ENCODE data around the gene VPS8. TPM values are rescaled to one million over a fixed set of nuclear protein-coding genes. Genes with fewer than 3 reads are reported as not detected.
A peak's percentile ranks its signal among the peaks of the same experiment; 100 is the strongest.

Gene VPS8
- total and polyA plus RNA-seq, 9 donors, result 44.0 to 126 (median 60.6) TPM

DNA sequence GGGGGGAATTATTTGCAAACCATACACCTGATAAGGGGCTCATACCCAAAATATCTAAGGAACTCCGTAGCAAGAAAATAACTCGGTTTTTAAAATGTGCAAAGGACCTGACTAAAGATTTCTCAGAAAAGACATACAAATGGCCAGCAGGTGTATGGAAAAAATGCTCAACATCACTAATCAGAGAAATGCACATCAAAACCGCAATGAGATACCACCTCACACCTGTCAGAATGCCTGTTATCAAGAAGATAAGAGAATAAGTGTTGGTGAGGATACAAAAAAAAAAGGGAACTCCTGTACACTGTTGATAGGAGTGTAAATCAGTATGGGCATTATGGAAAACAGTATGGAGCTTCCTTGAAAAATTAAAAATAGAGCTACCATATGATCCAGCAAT, 251.5 kb downstream of the VPS8 start:
- H3K27me3 ChIP-seq (ENCODE audit: control insufficient read depth, insufficient read depth, low read length), result no peaks in the 10 kb centered on the region
- no CpG with 5 or more reads among the region's 3 CpGs for WGBS (ENCODE audit: insufficient coverage)
- H3K36me3 ChIP-seq (ENCODE audit: control insufficient read depth, insufficient read depth, low read length), result no peaks in the 10 kb centered on the region
- H3K4me1 ChIP-seq (ENCODE audit: control insufficient read depth, insufficient read depth, low read length), result no peaks in the 10 kb centered on the region
- H3K9me3 ChIP-seq (replicated peaks; ENCODE audit: control insufficient read depth, low read depth, low read length), result peaks cover 7% of the 10 kb centered on the region
- no peak overlapping the region for H3K4me3 ChIP-seq (ENCODE audit: low read length)
- no peak overlapping the region for H3K27ac ChIP-seq (ENCODE audit: low read length)
- DNase-seq, result no peak

DNA sequence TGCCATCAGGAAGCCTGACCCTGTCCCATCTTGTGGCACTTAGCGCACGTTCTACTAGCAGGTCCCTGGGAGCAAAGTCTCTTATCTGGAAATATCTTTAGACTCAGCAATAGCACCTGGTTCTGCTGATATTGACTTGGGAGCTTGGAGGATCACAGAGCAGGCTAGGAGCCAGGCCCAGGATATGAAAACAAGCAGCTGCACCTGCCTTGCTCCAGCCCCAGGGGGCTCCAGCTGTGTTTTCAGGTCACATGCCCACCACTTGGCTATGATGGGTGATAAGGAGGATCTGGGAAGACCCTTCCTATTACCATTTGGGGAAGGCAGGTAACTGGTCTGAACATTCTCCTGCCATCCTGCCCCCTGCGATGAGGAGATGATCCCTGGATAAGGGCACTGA, 253.1 kb downstream of the VPS8 start:
- Histone ChIP-seq H3K4me3 (ENCODE audit: low read length) (no peak overlapping the region), H3K9me3 (replicated peaks; ENCODE audit: control insufficient read depth, low read depth, low read length) (peaks cover 7% of the 10 kb centered on the region), H3K27ac (ENCODE audit: low read length) (no peak overlapping the region), H3K36me3 (ENCODE audit: control insufficient read depth, insufficient read depth, low read length) (no peaks in the 10 kb centered on the region), H3K4me1 (ENCODE audit: control insufficient read depth, insufficient read depth, low read length) (peaks cover 4% of the 10 kb centered on the region), H3K27me3 (ENCODE audit: control insufficient read depth, insufficient read depth, low read length) (no peaks in the 10 kb centered on the region)
- DNase-seq, result no peak
- WGBS (ENCODE audit: insufficient coverage), result 100% methylated on average over 1 of the region's 3 CpGs

DNA sequence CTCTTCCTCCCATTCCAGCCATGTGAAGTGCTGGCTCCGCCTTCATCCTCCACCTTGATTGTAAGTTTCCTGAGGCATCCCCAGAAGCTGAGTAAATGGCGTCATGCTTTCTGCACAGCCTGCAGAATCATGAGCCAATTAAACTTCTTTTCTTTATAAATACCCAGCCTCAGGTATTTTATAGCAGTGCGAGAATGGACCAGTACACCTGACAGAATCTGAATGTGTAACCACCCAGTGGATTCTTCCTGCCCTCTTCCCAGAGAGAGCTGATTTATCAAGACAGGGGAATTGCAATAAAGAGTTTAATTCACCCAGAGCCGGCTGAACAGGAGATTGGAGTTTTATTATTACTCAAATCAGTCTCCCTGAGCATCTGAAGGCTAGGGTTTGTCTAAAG, 254.3 kb downstream of the VPS8 start:
- H3K4me3 ChIP-seq (ENCODE audit: low read length), result no peak overlapping the region
- no peaks in the 10 kb centered on the region for H3K27me3 ChIP-seq (ENCODE audit: control insufficient read depth, insufficient read depth, low read length)
- H3K36me3 ChIP-seq (ENCODE audit: control insufficient read depth, insufficient read depth, low read length), result no peaks in the 10 kb centered on the region
- no peak overlapping the region for H3K27ac ChIP-seq (ENCODE audit: low read length)
- H3K9me3 ChIP-seq (replicated peaks; ENCODE audit: control insufficient read depth, low read depth, low read length), result no peaks in the 10 kb centered on the region
- 90% methylated on average over 1 of the region's 4 CpGs for WGBS (ENCODE audit: insufficient coverage)
- no peak for DNase-seq
- peaks cover 10% of the 10 kb centered on the region for H3K4me1 ChIP-seq (ENCODE audit: control insufficient read depth, insufficient read depth, low read length)

GRCh38 chr3:185067173-185067572, 255.2 kb downstream of the VPS8 start:
- H3K9me3 ChIP-seq (replicated peaks; ENCODE audit: control insufficient read depth, low read depth, low read length), result no peaks in the 10 kb centered on the region
- 97% methylated on average over 7 of the region's 11 CpGs for WGBS (ENCODE audit: insufficient coverage)
- no peaks in the 10 kb centered on the region for H3K27me3 ChIP-seq (ENCODE audit: control insufficient read depth, insufficient read depth, low read length)
- no peaks in the 10 kb centered on the region for H3K36me3 ChIP-seq (ENCODE audit: control insufficient read depth, insufficient read depth, low read length)
- H3K4me1 ChIP-seq (ENCODE audit: control insufficient read depth, insufficient read depth, low read length), result peaks cover 11% of the 10 kb centered on the region
- H3K4me3 ChIP-seq (ENCODE audit: low read length), result no peak overlapping the region
- no peak for DNase-seq
- no peak overlapping the region for H3K27ac ChIP-seq (ENCODE audit: low read length)

- H3K4me3 ChIP-seq (ENCODE audit: low read length), result no peak overlapping the region
- no peak overlapping the region for H3K27ac ChIP-seq (ENCODE audit: low read length)
- peaks cover 11% of the 10 kb centered on the region for H3K4me1 ChIP-seq (ENCODE audit: control insufficient read depth, insufficient read depth, low read length)
- no peak for DNase-seq
- H3K36me3 ChIP-seq (ENCODE audit: control insufficient read depth, insufficient read depth, low read length), result no peaks in the 10 kb centered on the region
- no peaks in the 10 kb centered on the region for H3K9me3 ChIP-seq (replicated peaks; ENCODE audit: control insufficient read depth, low read depth, low read length)
- 68% methylated on average over 21 of the region's 28 CpGs for WGBS (ENCODE audit: insufficient coverage)
- no peaks in the 10 kb centered on the region for H3K27me3 ChIP-seq (ENCODE audit: control insufficient read depth, insufficient read depth, low read length)
These were observed 257.4 kb downstream of the VPS8 start for GRCh38 chr3:185069037-185070030.

DNA sequence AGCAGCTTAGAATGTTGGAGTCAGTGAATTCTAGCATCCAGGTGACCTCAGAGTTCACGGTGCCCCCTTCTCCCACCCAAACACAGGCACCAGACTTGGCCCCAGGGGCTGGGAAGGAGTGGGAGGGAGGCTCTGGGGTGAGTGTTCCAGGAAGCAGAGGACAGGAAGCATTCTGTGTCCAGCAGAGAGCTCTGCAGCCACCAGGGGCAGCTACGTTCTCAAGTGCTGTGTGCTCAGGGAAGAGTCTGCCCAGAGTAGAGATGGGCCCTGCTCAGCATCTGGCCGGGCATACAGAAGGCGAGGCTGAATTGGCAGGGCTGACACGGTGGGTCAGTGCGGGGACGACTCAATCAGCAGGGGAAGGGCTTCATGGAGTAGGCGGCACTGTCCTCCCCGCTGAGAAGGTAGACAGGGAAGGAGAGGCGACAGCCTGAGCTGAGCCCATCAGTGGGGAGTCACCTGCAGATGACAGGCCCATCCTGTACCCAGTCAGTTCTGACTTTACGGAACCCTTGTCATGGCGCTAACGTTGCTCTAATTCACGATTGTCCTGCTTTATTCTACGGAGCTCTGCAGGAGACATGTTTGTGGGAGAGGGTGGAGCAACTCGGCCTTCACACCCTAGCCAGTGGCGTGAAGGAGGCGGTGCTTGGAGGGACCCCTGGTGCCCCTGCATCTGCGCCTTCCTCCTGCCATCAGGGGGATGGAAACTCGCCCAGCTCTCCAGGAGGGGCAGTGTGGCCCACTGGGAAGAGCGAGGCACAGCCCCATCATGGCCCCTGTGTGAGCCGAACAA, 258.7 kb downstream of the VPS8 start:
- H3K36me3 ChIP-seq (ENCODE audit: control insufficient read depth, insufficient read depth, low read length), result no peaks in the 10 kb centered on the region
- H3K27ac ChIP-seq (ENCODE audit: low read length), result no peak overlapping the region
- peak; percentile 30 for DNase-seq
- H3K9me3 ChIP-seq (replicated peaks; ENCODE audit: control insufficient read depth, low read depth, low read length), result no peaks in the 10 kb centered on the region
- no peak overlapping the region for H3K4me3 ChIP-seq (ENCODE audit: low read length)
- no peaks in the 10 kb centered on the region for H3K27me3 ChIP-seq (ENCODE audit: control insufficient read depth, insufficient read depth, low read length)
- 62% methylated on average over 16 of the region's 22 CpGs for WGBS (ENCODE audit: insufficient coverage)
- H3K4me1 ChIP-seq (ENCODE audit: control insufficient read depth, insufficient read depth, low read length), result peaks cover 11% of the 10 kb centered on the region

GRCh38 chr3:185071287-185071800, 259.4 kb downstream of the VPS8 start:
- H3K4me3 ChIP-seq (ENCODE audit: low read length), result no peak overlapping the region
- no peaks in the 10 kb centered on the region for H3K36me3 ChIP-seq (ENCODE audit: control insufficient read depth, insufficient read depth, low read length)
- no peak overlapping the region for H3K27ac ChIP-seq (ENCODE audit: low read length)
- peak; percentile 63 for DNase-seq
- no peaks in the 10 kb centered on the region for H3K9me3 ChIP-seq (replicated peaks; ENCODE audit: control insufficient read depth, low read depth, low read length)
- peaks cover 13% of the 10 kb centered on the region for H3K4me1 ChIP-seq (ENCODE audit: control insufficient read depth, insufficient read depth, low read length)
- WGBS (ENCODE audit: insufficient coverage), result 35% methylated on average over 7 of the region's 7 CpGs
- no peaks in the 10 kb centered on the region for H3K27me3 ChIP-seq (ENCODE audit: control insufficient read depth, insufficient read depth, low read length)

DNA sequence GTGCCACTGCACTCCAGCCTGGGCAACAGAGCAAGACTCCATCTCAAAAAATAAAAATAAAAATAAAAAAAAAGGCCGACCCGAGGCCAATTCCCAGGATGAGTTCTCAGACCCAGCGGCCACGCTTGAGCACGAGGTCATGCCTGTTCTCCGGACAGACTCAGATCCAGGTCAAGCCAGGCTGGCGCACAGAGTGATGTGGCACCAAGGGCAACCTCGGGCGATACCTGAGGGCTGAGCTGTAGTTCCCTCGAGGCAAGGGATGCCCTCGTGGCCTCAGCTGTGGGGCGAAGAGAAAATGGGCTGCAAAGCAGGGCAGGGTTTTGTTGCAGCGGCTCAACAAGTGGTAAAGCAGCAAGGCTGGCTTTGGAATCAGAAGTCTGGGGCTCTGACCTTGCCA, 263.6 kb downstream of the VPS8 start:
- H3K4me1 ChIP-seq (ENCODE audit: control insufficient read depth, insufficient read depth, low read length), result peaks cover 9% of the 10 kb centered on the region
- WGBS (ENCODE audit: insufficient coverage), result 88% methylated on average over 13 of the region's 13 CpGs
- no peak overlapping the region for H3K4me3 ChIP-seq (ENCODE audit: low read length)
- no peaks in the 10 kb centered on the region for H3K9me3 ChIP-seq (replicated peaks; ENCODE audit: control insufficient read depth, low read depth, low read length)
- no peak for DNase-seq
- H3K36me3 ChIP-seq (ENCODE audit: control insufficient read depth, insufficient read depth, low read length), result no peaks in the 10 kb centered on the region
- no peaks in the 10 kb centered on the region for H3K27me3 ChIP-seq (ENCODE audit: control insufficient read depth, insufficient read depth, low read length)
- H3K27ac ChIP-seq (ENCODE audit: low read length), result no peak overlapping the region

GRCh38 chr3:185076219-185076618, 264.3 kb downstream of the VPS8 start:
- H3K4me3 ChIP-seq (ENCODE audit: low read length), result no peak overlapping the region
- 80% methylated on average over 3 of the region's 8 CpGs for WGBS (ENCODE audit: insufficient coverage)
- peak; percentile 31 for DNase-seq
- H3K36me3 ChIP-seq (ENCODE audit: control insufficient read depth, insufficient read depth, low read length), result no peaks in the 10 kb centered on the region
- H3K27ac ChIP-seq (ENCODE audit: low read length), result no peak overlapping the region
- H3K4me1 ChIP-seq (ENCODE audit: control insufficient read depth, insufficient read depth, low read length), result peaks cover 4% of the 10 kb centered on the region
- H3K27me3 ChIP-seq (ENCODE audit: control insufficient read depth, insufficient read depth, low read length), result no peaks in the 10 kb centered on the region
- no peaks in the 10 kb centered on the region for H3K9me3 ChIP-seq (replicated peaks; ENCODE audit: control insufficient read depth, low read depth, low read length)

- Histone ChIP-seq H3K4me3 (ENCODE audit: low read length) (no peak overlapping the region), H3K9me3 (replicated peaks; ENCODE audit: control insufficient read depth, low read depth, low read length) (no peaks in the 10 kb centered on the region), H3K27me3 (ENCODE audit: control insufficient read depth, insufficient read depth, low read length) (no peaks in the 10 kb centered on the region), H3K4me1 (ENCODE audit: control insufficient read depth, insufficient read depth, low read length) (peaks cover 2% of the 10 kb centered on the region), H3K27ac (ENCODE audit: low read length) (no peak overlapping the region), H3K36me3 (ENCODE audit: control insufficient read depth, insufficient read depth, low read length) (peaks cover 2% of the 10 kb centered on the region)
- no peak for DNase-seq
- no CpG with 5 or more reads among the region's 1 CpG for WGBS (ENCODE audit: insufficient coverage)
These were observed 267.7 kb downstream of the VPS8 start for GRCh38 chr3:185079625-185080024.
